ENCODE data around the gene COL5A2. TPM values are rescaled to one million over a fixed set of nuclear protein-coding genes. Genes with fewer than 3 reads are reported as not detected.

Gene COL5A2
- total RNA-seq, 1 donor = 0.54 TPM

GRCh38 chr2:189111063-189111715 is 68.4 kb downstream of the COL5A2 start:
- no peak for DNase-seq (ENCODE audit: low read depth in 2 of 3, low spot score in 2 of 3)

- DNase-seq (ENCODE audit: low read depth in 2 of 3, low spot score in 2 of 3) = no peak
Observed at GRCh38 chr2:189109921-189110397, 69.6 kb downstream of the COL5A2 start.

GRCh38 chr2:189104934-189105333 is 74.6 kb downstream of the COL5A2 start:
- DNase-seq (ENCODE audit: low read depth in 2 of 3, low spot score in 2 of 3) = no peak

- DNase-seq (ENCODE audit: low read depth in 2 of 3, low spot score in 2 of 3) = no peak
Observed at GRCh38 chr2:189102735-189103134, 76.8 kb downstream of the COL5A2 start.

GRCh38 chr2:189097934-189098333 is 81.6 kb downstream of the COL5A2 start:
- DNase-seq (ENCODE audit: low read depth in 2 of 3, low spot score in 2 of 3) = no peak

GRCh38 chr2:189096769-189097447 is 82.7 kb downstream of the COL5A2 start:
- DNase-seq (ENCODE audit: low read depth in 2 of 3, low spot score in 2 of 3) = no peak

- no peak for DNase-seq (ENCODE audit: low read depth in 2 of 3, low spot score in 2 of 3)
Observed at GRCh38 chr2:189095101-189095500, 84.5 kb downstream of the COL5A2 start.

- no peak for DNase-seq (ENCODE audit: low read depth in 2 of 3, low spot score in 2 of 3)
Observed at GRCh38 chr2:189092936-189093335, 86.6 kb downstream of the COL5A2 start.

- no peak for DNase-seq (ENCODE audit: low read depth in 2 of 3, low spot score in 2 of 3)
Observed at GRCh38 chr2:189091253-189091652, 88.3 kb downstream of the COL5A2 start.

GRCh38 chr2:189088591-189089205 is 90.9 kb downstream of the COL5A2 start:
- no peak for DNase-seq (ENCODE audit: low read depth in 2 of 3, low spot score in 2 of 3)

GRCh38 chr2:189086710-189087109 is 92.9 kb downstream of the COL5A2 start:
- no peak for DNase-seq (ENCODE audit: low read depth in 2 of 3, low spot score in 2 of 3)

GRCh38 chr2:189086250-189086649 is 93.3 kb downstream of the COL5A2 start:
- no peak for DNase-seq (ENCODE audit: low read depth in 2 of 3, low spot score in 2 of 3)

- DNase-seq (ENCODE audit: low read depth in 2 of 3, low spot score in 2 of 3) = no peak
Observed at GRCh38 chr2:189083606-189084005, 96.0 kb downstream of the COL5A2 start.

GRCh38 chr2:189083106-189083505 is 96.5 kb downstream of the COL5A2 start:
- no peak for DNase-seq (ENCODE audit: low read depth in 2 of 3, low spot score in 2 of 3)

- DNase-seq (ENCODE audit: low read depth in 2 of 3, low spot score in 2 of 3) = no peak
Observed at GRCh38 chr2:189082376-189082975, 97.1 kb downstream of the COL5A2 start.

- DNase-seq (ENCODE audit: low read depth in 2 of 3, low spot score in 2 of 3) = no peak
Observed at GRCh38 chr2:189076572-189076971, 103.0 kb downstream of the COL5A2 start.

GRCh38 chr2:189076120-189076519 is 103.4 kb downstream of the COL5A2 start:
- no peak for DNase-seq (ENCODE audit: low read depth in 2 of 3, low spot score in 2 of 3)

GRCh38 chr2:189074506-189074905 is 105.1 kb downstream of the COL5A2 start:
- no peak for DNase-seq (ENCODE audit: low read depth in 2 of 3, low spot score in 2 of 3)

GRCh38 chr2:189072036-189072435 is 107.5 kb downstream of the COL5A2 start:
- DNase-seq (ENCODE audit: low read depth in 2 of 3, low spot score in 2 of 3) = no peak

- DNase-seq (ENCODE audit: low read depth in 2 of 3, low spot score in 2 of 3) = no peak
Observed at GRCh38 chr2:189069855-189070619, 109.5 kb downstream of the COL5A2 start.

GRCh38 chr2:189066037-189066436 is 113.5 kb downstream of the COL5A2 start:
- DNase-seq (ENCODE audit: low read depth in 2 of 3, low spot score in 2 of 3) = no peak

Measured in hematopoietic multipotent progenitor cell (in vitro differentiated cells).